Effector memory CD4-positive, alpha-beta T cell (primary cell): ENCODE data around the gene CSRP1.
"Not testable (repeated sequence)": the region's sequence is repeated elsewhere in the genome, so short reads cannot be mapped to it uniquely, and the experiment has no call there.

ENCODE experiments used
- DNase-seq, 3 donors: peaks; one replicate each; pipeline ENCODE4 v3.0.0-alpha.2; 2020
- H3K27ac ChIP-seq: 2 replicates; pipeline ENCODE4 v1.7.0; 2013; ENCODE audit warnings: mild to moderate bottlenecking, low read length, moderate library complexity; ENCODE audit not compliant: insufficient read depth, poor library complexity, severe bottlenecking
- H3K27me3 ChIP-seq: replicated peaks from 2 replicates; pipeline ENCODE4 v1.7.0; 2013; ENCODE audit warnings: mild to moderate bottlenecking, low read length; ENCODE audit not compliant: insufficient read depth, control insufficient read depth, poor library complexity, severe bottlenecking
- H3K36me3 ChIP-seq: 2 replicates; pipeline ENCODE4 v1.7.0; 2013; ENCODE audit warnings: mild to moderate bottlenecking, low read length, moderate library complexity; ENCODE audit not compliant: control insufficient read depth, insufficient read depth
- H3K4me1 ChIP-seq: 2 replicates; pipeline ENCODE4 v1.7.0; 2013; ENCODE audit warnings: low read length, mild to moderate bottlenecking; ENCODE audit not compliant: control insufficient read depth, insufficient read depth, poor library complexity, severe bottlenecking
- H3K4me3 ChIP-seq: 2 replicates; pipeline ENCODE4 v1.7.0; 2013; ENCODE audit warnings: low read length, low read depth, mild to moderate bottlenecking; ENCODE audit not compliant: insufficient read depth, poor library complexity, severe bottlenecking
- H3K9me3 ChIP-seq: 2 replicates; pipeline ENCODE4 v1.7.0; 2013; ENCODE audit warnings: mild to moderate bottlenecking, low read length, moderate library complexity; ENCODE audit not compliant: control insufficient read depth
- total RNA-seq, 3 donors: gene quantifications; one replicate each; lab custom pipeline; 2026; lab: John Stamatoyannopoulos, UW

Gene CSRP1
- total RNA-seq: 53.6 to 68.1 (median 61.5) reads per million in 3 donors

DNA sequence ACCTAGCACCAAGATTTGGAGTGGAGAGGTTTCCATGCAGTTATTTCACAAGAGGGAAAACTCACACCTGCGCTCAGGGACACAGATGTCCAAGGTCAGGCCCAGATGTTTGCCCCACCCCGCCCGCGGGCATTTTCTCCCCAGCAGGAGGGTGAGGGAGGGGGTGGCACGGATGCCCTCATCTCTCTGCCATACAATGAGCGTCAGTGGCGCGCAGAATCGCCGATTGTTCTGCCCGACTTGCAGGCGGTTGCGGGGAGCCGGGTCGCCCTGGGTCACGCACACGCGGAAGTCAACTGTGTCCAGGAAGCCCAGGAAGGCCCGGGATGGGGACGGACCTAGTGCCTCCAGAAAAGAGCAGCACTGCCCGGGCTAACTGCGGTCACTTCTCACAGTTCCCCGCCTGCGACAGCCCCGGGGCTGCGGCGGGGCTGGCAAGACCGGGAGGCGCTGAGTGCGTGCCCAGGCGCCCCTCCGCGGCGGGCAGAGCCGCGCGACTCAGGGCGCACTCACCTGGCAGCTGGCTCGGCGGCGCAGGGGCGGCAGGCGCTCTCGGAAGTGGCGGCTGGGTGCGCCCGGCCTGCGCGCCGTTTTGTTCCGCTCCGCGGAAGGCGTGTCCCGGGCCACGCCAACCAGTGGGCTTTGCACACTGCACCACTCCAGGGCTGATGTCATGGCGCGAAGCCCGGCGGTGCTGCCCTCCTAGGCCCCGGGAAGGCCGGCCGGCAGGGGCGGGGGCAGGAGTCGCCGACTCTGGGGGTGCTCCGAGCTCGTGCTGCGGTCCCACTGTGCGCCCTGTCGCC, at the start of gene CSRP1:
TSS of gene CSRP1 (minus strand) at position 567 of the 803 bp plus-strand sequence. CDS start 10,820 bp downstream, outside the sequence.
- Histone ChIP-seq H3K4me1 (peaks cover 22% of the 10 kb centered on the region), H3K9me3 (no peaks in the 10 kb centered on the region), H3K36me3 (no peaks in the 10 kb centered on the region), H3K27me3 (no peaks in the 10 kb centered on the region), H3K27ac (peak within 1 kb of the TSS; percentile 73), H3K4me3 (peak within 1 kb of the TSS; percentile 77)
- DNase-seq: peak; percentile 56 to 70 (median 62)

GRCh38 chr1:201555593-201555945, 48.6 kb upstream of the CSRP1 start:
- Histone ChIP-seq H3K27ac (no peak overlapping the region), H3K4me1 (no peaks in the 10 kb centered on the region), H3K27me3 (no peaks in the 10 kb centered on the region), H3K36me3 (no peaks in the 10 kb centered on the region), H3K4me3 (no peak overlapping the region), H3K9me3 (no peaks in the 10 kb centered on the region)
- DNase-seq: no peak

DNA sequence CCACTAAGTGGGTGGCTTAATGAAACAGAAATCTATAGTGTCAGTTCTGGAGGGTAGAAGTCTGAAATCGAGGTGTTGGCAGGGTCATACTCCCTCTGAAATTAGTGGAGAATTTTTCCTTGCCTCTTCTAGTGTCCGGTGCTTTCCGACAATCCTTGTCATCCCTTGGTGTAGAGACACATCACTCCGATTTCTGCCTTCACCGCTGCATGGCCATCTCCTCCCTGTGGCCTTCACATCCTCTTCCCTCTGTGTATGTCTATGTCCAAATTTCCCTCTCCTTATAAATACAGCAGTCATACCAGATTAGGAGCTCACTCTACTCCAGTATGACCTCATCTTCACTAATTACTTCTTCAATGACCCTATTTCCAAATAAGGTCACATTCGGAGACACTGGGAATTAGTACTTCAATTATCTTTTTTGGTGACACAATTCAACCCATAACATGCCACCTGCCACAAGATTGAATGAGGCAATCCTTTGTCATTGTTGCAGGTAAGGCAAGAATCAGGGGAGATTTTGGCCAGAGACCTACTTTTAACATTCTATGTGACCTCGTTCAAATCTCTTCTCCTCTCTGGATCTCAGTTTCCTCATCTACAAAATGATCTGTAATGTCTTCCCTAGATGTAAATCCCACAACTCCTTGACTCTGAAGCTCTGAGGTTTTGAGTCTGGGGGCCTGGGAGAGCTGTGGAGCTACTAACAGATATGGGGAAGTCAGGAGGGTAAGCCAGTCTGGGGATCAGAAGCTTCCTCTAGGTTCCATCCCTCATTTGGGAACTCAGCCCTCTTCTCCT, 48.1 kb upstream of the CSRP1 start:
- Histone ChIP-seq H3K9me3 (no peaks in the 10 kb centered on the region), H3K27ac (no peak overlapping the region), H3K27me3 (no peaks in the 10 kb centered on the region), H3K4me1 (no peaks in the 10 kb centered on the region), H3K4me3 (no peak overlapping the region), H3K36me3 (no peaks in the 10 kb centered on the region)
- no peak for DNase-seq

GRCh38 chr1:201554190-201554600, 47.3 kb upstream of the CSRP1 start:
- Histone ChIP-seq H3K27ac (no peak overlapping the region), H3K36me3 (no peaks in the 10 kb centered on the region), H3K9me3 (no peaks in the 10 kb centered on the region), H3K27me3 (no peaks in the 10 kb centered on the region), H3K4me3 (no peak overlapping the region), H3K4me1 (no peaks in the 10 kb centered on the region)
- DNase-seq: no peak

- H3K4me3 ChIP-seq: no peak overlapping the region
- no peaks in the 10 kb centered on the region for H3K9me3 ChIP-seq
- no peak for DNase-seq
- no peaks in the 10 kb centered on the region for H3K4me1 ChIP-seq
- H3K27me3 ChIP-seq: no peaks in the 10 kb centered on the region
- H3K36me3 ChIP-seq: no peaks in the 10 kb centered on the region
- H3K27ac ChIP-seq: no peak overlapping the region
Observed at GRCh38 chr1:201553496-201554189, 46.7 kb upstream of the CSRP1 start.

- Histone ChIP-seq H3K9me3 (no peaks in the 10 kb centered on the region), H3K4me1 (no peaks in the 10 kb centered on the region), H3K27me3 (no peaks in the 10 kb centered on the region), H3K27ac (no peak overlapping the region), H3K4me3 (no peak overlapping the region), H3K36me3 (no peaks in the 10 kb centered on the region)
- no peak for DNase-seq
Observed at GRCh38 chr1:201552941-201553351, 46.0 kb upstream of the CSRP1 start.

DNA sequence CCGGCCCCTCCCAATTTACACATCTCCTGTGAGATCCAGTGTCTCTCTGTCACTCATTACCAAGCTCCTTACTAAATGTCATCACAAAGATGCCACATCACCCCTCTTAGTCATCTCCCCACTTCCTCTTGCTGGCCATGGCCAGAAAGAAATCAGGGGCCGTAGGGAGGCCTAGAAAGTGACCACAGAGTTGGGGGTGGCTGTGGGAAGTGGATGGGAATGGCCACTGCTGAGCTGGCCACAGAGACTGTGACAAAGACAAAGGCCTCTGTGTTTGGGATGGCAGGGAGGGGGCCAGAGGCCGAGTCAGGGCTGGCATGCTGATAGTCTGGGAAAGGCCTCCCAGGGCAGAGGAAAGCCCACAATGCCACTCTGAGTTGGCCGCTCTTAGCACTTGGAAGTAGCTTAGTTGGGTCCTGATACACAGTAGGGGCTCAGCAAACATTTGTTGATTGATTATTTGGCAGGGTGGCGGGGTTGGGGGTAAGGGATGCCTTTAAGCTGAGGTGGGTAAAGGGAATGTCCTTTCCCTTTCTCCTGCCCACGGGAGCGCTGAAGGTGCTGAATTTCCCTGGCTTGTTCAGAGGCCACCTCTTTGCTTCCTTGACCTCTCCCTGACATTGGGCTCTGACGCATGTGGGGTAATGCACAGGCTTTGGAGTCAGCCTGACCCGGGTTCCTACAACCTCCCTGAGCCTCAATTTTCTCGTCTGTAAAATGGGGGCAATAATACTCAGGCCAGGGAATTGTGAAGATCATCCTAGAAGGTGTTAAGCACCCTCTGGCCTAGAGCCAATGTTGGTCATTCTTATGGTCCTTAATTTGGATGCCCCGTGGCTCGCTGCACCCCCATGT, 45.2 kb upstream of the CSRP1 start:
- no peak overlapping the region for H3K4me3 ChIP-seq
- H3K27ac ChIP-seq: no peak overlapping the region
- no peaks in the 10 kb centered on the region for H3K9me3 ChIP-seq
- H3K4me1 ChIP-seq: no peaks in the 10 kb centered on the region
- no peaks in the 10 kb centered on the region for H3K27me3 ChIP-seq
- DNase-seq: no peak
- no peaks in the 10 kb centered on the region for H3K36me3 ChIP-seq

DNA sequence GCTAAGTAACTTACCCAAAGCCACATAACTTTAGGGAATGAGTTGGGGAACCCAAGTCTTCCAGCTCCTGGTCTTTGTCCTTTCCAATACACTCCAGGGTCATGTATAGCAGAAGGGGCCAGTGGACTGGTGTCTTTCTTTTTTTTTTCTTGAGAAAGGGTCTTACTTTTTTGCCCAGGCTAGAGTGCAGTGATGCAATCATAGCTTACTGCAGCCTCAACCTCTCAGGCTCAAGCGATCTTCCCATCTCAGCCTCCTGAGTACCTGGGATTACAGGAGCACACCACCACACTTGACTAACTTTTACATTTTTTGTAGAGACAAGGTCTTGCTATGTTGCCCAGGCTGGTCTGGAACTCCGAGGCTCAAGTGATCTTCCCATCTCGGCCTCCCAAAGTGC, 44.2 kb upstream of the CSRP1 start:
- Histone ChIP-seq H3K9me3 (no peaks in the 10 kb centered on the region), H3K27me3 (no peaks in the 10 kb centered on the region), H3K27ac (no peak overlapping the region), H3K36me3 (no peaks in the 10 kb centered on the region), H3K4me3 (no peak overlapping the region), H3K4me1 (no peaks in the 10 kb centered on the region)
- no peak for DNase-seq

GRCh38 chr1:201549522-201549921, 42.6 kb upstream of the CSRP1 start:
- H3K9me3 ChIP-seq, H3K27me3 ChIP-seq, H3K27ac ChIP-seq, H3K4me3 ChIP-seq, H3K36me3 ChIP-seq, DNase-seq, H3K4me1 ChIP-seq: not testable (repeated sequence)
